ENCODE data around the gene STRIP1.

The STRIP1 gene

DNA sequence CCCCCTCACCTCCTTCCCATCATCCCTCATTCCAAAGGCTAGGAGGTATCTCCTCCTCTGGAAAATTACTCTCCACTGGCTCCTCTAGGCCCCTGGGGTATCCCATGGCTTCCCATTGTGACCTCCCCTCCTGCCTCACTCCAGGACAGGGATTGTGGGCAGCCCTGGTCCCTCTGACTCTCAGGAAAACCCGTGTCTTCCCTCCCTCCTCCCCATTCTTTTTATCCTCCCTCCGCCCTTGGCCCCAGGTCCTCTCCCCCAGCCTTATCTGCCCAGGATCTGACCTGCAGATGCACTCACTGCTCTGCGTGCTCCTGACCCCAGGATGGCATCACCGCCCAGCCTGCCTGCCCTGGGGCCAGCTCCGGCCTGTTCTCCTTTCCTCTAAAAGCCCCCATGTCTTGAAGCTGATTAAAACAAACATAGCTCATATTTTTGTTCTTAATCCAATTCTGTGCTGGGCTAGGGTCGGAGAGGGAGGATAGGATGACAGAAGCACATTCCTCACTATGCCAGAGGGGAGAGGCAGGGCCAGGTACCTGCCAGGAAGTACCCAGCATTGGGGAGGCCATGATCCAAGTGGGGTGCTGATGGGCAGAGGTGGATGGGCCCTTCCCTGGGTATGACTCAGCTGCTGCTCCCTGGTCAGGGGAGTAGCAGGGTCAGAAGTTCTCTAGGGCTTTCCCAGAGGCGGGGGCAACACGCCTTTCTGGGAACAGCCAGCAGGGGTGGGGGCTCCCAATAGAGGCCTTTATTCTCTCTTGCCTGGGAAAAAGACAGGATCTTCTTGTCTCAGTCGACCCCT is 64.0 kb downstream of the STRIP1 start:
- no peak for DNase-seq

DNA sequence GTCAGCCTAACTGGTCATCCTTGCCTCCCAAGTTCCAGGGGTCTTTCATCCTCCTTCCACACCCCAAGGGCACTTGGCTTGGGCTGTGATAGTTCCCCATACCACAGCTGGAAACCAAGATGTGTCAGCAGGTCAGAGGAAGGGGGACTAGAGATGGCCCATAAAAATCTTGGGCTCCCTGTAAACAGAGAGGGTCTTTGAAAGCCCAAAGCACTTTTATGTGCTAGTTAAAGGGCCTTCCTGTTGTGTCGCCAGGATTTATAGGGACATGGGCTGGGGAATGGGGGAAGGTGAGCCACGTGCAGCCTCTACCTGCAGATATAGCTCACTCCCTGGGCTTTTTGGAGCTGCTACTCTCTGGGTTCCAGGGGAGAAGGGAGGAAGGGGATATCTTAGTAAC is 65.9 kb downstream of the STRIP1 start:
- DNase-seq, result no peak

DNA sequence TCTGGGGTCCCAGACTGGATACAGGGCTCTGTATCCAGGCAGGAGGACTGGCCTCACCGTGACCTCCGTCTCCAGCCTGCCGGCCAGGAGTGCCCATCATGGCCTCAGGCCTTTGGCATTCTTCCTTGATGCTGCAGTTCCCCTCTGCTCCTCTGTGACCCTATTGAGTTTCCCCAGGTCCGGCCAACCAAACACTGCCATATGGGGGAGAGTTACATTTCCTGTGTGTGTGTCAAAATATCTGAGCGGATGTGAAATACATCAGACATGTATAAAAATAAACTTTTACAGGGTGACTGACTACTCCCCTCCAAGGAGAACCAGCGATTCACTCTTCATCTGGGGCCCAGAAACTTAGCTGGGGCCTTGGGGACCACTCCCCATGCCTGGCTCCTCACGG is 67.7 kb downstream of the STRIP1 start:
- DNase-seq, result peak; percentile 36
